IMR-90 (cell line): ENCODE data around the gene MRPL51. TPM values are rescaled to one million over a fixed set of nuclear protein-coding genes. Genes with fewer than 3 reads are reported as not detected.

Experiments used
- ATAC-seq: fragments of 200-7000 bp; cut with Tn5 transposase; 2 replicates; pipeline ENCODE4 v1.9.1; 2020; ENCODE audit warnings: low read depth, mild to moderate bottlenecking, moderate library complexity
- BruUV-seq: library from RNA; stranded (reverse); fragments of 400-500 nt; replicated peaks from 2 replicates; lab custom pipeline; 2021; lab: Mats Ljungman, UMichigan
- CTCF ChIA-PET: fragments of 300-600 bp; formaldehyde crosslinking; extraction: SDS; loops from one replicate; lab custom pipeline; 2021; ENCODE audit warnings: antibody characterized with exemption; lab: Yijun Ruan, JAX
- POLR2A ChIA-PET: fragments of 300-600 bp; sonication (Branson Sonifier 250); formaldehyde crosslinking; loops from one replicate; lab custom pipeline; 2022; ENCODE audit warnings: antibody characterized with exemption; ENCODE audit not compliant: unreplicated experiment; lab: Charles Lee
- DNase-seq: peaks from one replicate; pipeline ENCODE4 v3.0.0; 2013
- H2AFZ ChIP-seq: replicated peaks from 2 replicates; pipeline ENCODE3; 2013; ENCODE audit warnings: low read length, mild to moderate bottlenecking; ENCODE audit not compliant: poor library complexity
- H2AK5ac ChIP-seq: 2 replicates; pipeline ENCODE4 v1.6.1; 2013; ENCODE audit warnings: low read depth, low read length, inconsistent platforms
- H2AK9ac ChIP-seq: replicated peaks from 2 replicates; pipeline ENCODE3; 2013; ENCODE audit warnings: mild to moderate bottlenecking, low read depth, low read length, moderate library complexity; ENCODE audit not compliant: poor library complexity
- H2BK120ac ChIP-seq: 2 replicates; pipeline ENCODE4 v1.6.1; 2013; ENCODE audit warnings: low read depth, low read length, inconsistent platforms
- H2BK15ac ChIP-seq: 3 replicates; pipeline ENCODE4 v1.6.1; 2013; ENCODE audit warnings: low read depth, low read length, inconsistent platforms
- H2BK20ac ChIP-seq: 2 replicates; pipeline ENCODE4 v1.6.1; 2013; ENCODE audit warnings: low read depth, mild to moderate bottlenecking, inconsistent platforms, low read length, moderate library complexity
- H2BK5ac ChIP-seq: 2 replicates; pipeline ENCODE4 v1.6.1; 2013; ENCODE audit warnings: mild to moderate bottlenecking, low read depth, low read length, inconsistent platforms; ENCODE audit not compliant: poor library complexity, severe bottlenecking
- H3K14ac ChIP-seq: replicated peaks from 2 replicates; pipeline ENCODE4 v1.6.1; 2013; ENCODE audit warnings: low read depth, low read length, inconsistent platforms
- H3K18ac ChIP-seq: 2 replicates; pipeline ENCODE4 v1.6.1; 2013; ENCODE audit warnings: low read depth, low read length, control low read depth
- H3K23ac ChIP-seq: 2 replicates; pipeline ENCODE4 v1.6.1; 2013; ENCODE audit warnings: low read depth, low read length, inconsistent platforms
- H3K27ac ChIP-seq: 2 replicates; pipeline ENCODE4 v1.5.1; 2013; ENCODE audit warnings: mild to moderate bottlenecking, control low read depth, low read length; ENCODE audit not compliant: insufficient read depth
- H3K27me3 ChIP-seq: 2 replicates; pipeline ENCODE4 v1.6.1; 2013; ENCODE audit warnings: low read length; ENCODE audit not compliant: control insufficient read depth, insufficient read depth
- H3K36me3 ChIP-seq: 2 replicates; pipeline ENCODE4 v1.6.1; 2013; ENCODE audit warnings: low read length, mixed read lengths; ENCODE audit not compliant: control insufficient read depth, insufficient read depth
- H3K4ac ChIP-seq: 2 replicates; pipeline ENCODE4 v1.6.1; 2013; ENCODE audit warnings: low read depth, low read length, inconsistent platforms
- H3K4me1 ChIP-seq: 2 replicates; pipeline ENCODE4 v1.6.1; 2013; ENCODE audit warnings: low read length, mixed read lengths; ENCODE audit not compliant: control insufficient read depth, insufficient read depth
- H3K4me2 ChIP-seq: 2 replicates; pipeline ENCODE4 v1.6.1; 2013; ENCODE audit warnings: low read depth, mild to moderate bottlenecking, control low read depth, low read length, moderate library complexity
- H3K4me3 ChIP-seq: 2 replicates; pipeline ENCODE4 v1.5.1; 2013; ENCODE audit warnings: low read depth, mild to moderate bottlenecking, control low read depth, low read length, moderate library complexity; ENCODE audit not compliant: insufficient read depth
- H3K56ac ChIP-seq: 2 replicates; pipeline ENCODE4 v1.6.1; 2013; ENCODE audit warnings: low read length, inconsistent platforms; ENCODE audit not compliant: insufficient read depth; ENCODE audit errors: extremely low read depth
- H3K79me1 ChIP-seq, 2 experiments: 2 replicates each; pipeline ENCODE4 v1.6.1; 2013; ENCODE audit warnings: low read length in 2 of 2, inconsistent platforms in 1 of 2, low read depth in 1 of 2
- H3K9ac ChIP-seq: 2 replicates; pipeline ENCODE4 v1.6.1; 2013; ENCODE audit warnings: low read depth, low read length, control low read depth
- H3K9me1 ChIP-seq: 2 replicates; pipeline ENCODE4 v1.6.1; 2013; ENCODE audit warnings: low read length, inconsistent platforms; ENCODE audit not compliant: insufficient read depth
- H3K9me3 ChIP-seq: 2 replicates; pipeline ENCODE4 v1.6.1; 2013; ENCODE audit warnings: low read length; ENCODE audit not compliant: control insufficient read depth, insufficient read depth
- H4K20me1 ChIP-seq: 2 replicates; pipeline ENCODE4 v1.6.1; 2013; ENCODE audit warnings: low read length, inconsistent platforms; ENCODE audit not compliant: insufficient read depth
- H4K5ac ChIP-seq: 2 replicates; pipeline ENCODE4 v1.6.1; 2013; ENCODE audit warnings: mild to moderate bottlenecking, low read depth, low read length, control low read depth
- H4K8ac ChIP-seq, 2 experiments: 2 replicates each; pipeline ENCODE4 v1.6.1; 2013; ENCODE audit warnings: low read depth in 2 of 2, low read length in 2 of 2, control low read depth in 1 of 2, inconsistent platforms in 1 of 2
- H4K91ac ChIP-seq: 2 replicates; pipeline ENCODE4 v1.6.1; 2013; ENCODE audit warnings: low read depth, low read length, inconsistent platforms; ENCODE audit not compliant: insufficient read depth
- MAZ ChIP-seq: IDR thresholded peaks from 2 replicates; pipeline ENCODE4 v1.6.1; 2012; ENCODE audit warnings: low read depth, mild to moderate bottlenecking, low read length, improper control_type of control experiment, moderate library complexity, borderline replicate concordance
- MXI1 ChIP-seq: IDR thresholded peaks from 2 replicates; pipeline ENCODE4 v1.6.1; 2012; ENCODE audit warnings: low read depth, mild to moderate bottlenecking, low read length, moderate library complexity, borderline replicate concordance
- POLR2A ChIP-seq: IDR thresholded peaks from 2 replicates; pipeline ENCODE4 v1.6.1; 2012; ENCODE audit warnings: mild to moderate bottlenecking, low read depth, low read length
- WGBS, 2 experiments: methylation state at CpG; one replicate each; pipeline versions ENCODE4 v1.1.5 to v1.1.7; 2013; ENCODE audit warnings: missing lambda C conversion rate in 2 of 2; ENCODE audit not compliant: insufficient read length in 1 of 2; ENCODE audit errors: extremely low coverage in 2 of 2; 5-methylcytosine and 5-hydroxymethylcytosine counted together
- dilution Hi-C: fragments of 300-500 bp; cut with HindIII; formaldehyde crosslinking; loops from one replicate; pipeline ENCODE4 v1.14.3; 2018; ENCODE audit warnings: low sequenced_read_pairs; ENCODE audit not compliant: unreplicated experiment
- in situ Hi-C: fragments of 300-500 bp; cut with MboI; formaldehyde crosslinking; loops from 3 replicates; pipeline ENCODE4 v1.14.3; 2019; ENCODE audit warnings: low sequenced_read_pairs, inconsistent platforms, mixed read lengths
- intact Hi-C: fragments of 100-400 bp; cut with micrococcal nuclease; formaldehyde crosslinking; loops from 2 replicates; pipeline ENCODE4 v1.10.0; 2022
- polyA plus RNA-seq, 3 experiments: library from polyadenylated mRNA; depleted of rRNA; stranded (reverse); fragments of >200 nt; gene quantifications; 2 replicates each; pipeline ENCODE4 v1.2.3, GENCODE V29; 2012; ENCODE audit warnings: low replicate concordance in 1 of 3
- total RNA-seq: library from RNA; depleted of rRNA; stranded (reverse); fragments of >200 nt; gene quantifications from 2 replicates; pipeline ENCODE4 v1.2.3, GENCODE V29; 2012

MRPL51 gene
- total and polyA plus RNA-seq, 2 of the 4 experiments (the other 2 are of a cell fraction), result 80.1 to 160 TPM

- Histone ChIP-seq H3K36me3 (peaks cover 46% of the 10 kb centered on the region), H3K27me3 (no peaks in the 10 kb centered on the region), H2AK5ac (no peak overlapping the region), H2BK5ac (peak overlapping the region; percentile 85), H3K9me1 (no peaks in the 10 kb centered on the region), H4K20me1 (peaks cover 69% of the 10 kb centered on the region), H3K23ac (peak overlapping the region; percentile 92), H3K4me3 (peak overlapping the region; percentile 66), H3K27ac (peak overlapping the region; percentile 93), H3K14ac (peak overlapping the region; percentile 95), H2AFZ (peak overlapping the region; percentile 45), H4K8ac (no peak overlapping the region), H2BK15ac (no peak overlapping the region), H2BK120ac (no peak overlapping the region), H3K4ac (peak overlapping the region; percentile 82), H2AK9ac (peak overlapping the region; percentile 98), H4K5ac (no peak overlapping the region), H3K4me1 (peaks cover 18% of the 10 kb centered on the region), H3K9ac (peak overlapping the region; percentile 92), H3K4me2 (peak overlapping the region; percentile 89), H4K91ac (peak overlapping the region; percentile 12; the same call in 1 of the 2 replicates), H2BK20ac (no peak overlapping the region), H3K56ac (peak overlapping the region; percentile 75), H3K79me1 (peaks cover 0 to 63% of the 10 kb centered on the region in 2 experiments; a peak in 3 of 4 replicates), H3K18ac (no peak overlapping the region), H3K9me3 (no peaks in the 10 kb centered on the region)
- in situ Hi-C loops, result no loop called here
- dilution Hi-C loops, result no loop called here
- POLR2A ChIA-PET, result interaction anchor here (0.6 to 2.9 kb wide), 3 partner anchors 15 to 68 kb away, joined by 3 to 48 read pairs (median 4); no protein-coding TSS in a partner anchor
- DNase-seq (no peak), ATAC-seq (no peak)
- TF ChIP-seq MAZ (peak; percentile 6; the same call in 1 of the 2 replicates), MXI1 (no peak), POLR2A (peak; percentile 70)
- CTCF ChIA-PET, result interaction anchor here (0.9 to 1.1 kb wide), 3 partner anchors 17 to 43 kb away, joined by 3 to 4 read pairs (median 3); partner anchors contain the start of gene MRPL51
- intact Hi-C loops, result no loop called here
- no TSS peak for BruUV-seq
- WGBS, 2 experiments, result no CpG with 5 or more reads among the region's 10 CpGs
Measured at GRCh38 chr12:6535960-6536847, 43.1 kb upstream of the MRPL51 start.
